H9 (cell line): ENCODE results near the gene ADAMTSL3. TPM values are rescaled to one million over a fixed set of nuclear protein-coding genes. Genes with fewer than 3 reads are reported as not detected.

Experiments
- DNase-seq: peaks from one replicate; pipeline ENCODE4 v3.0.0-alpha.2; 2017
- H2AFZ ChIP-seq: one replicate; pipeline ENCODE4 v1.6.1; 2013; ENCODE audit warnings: mild to moderate bottlenecking, low read length, control low read depth, moderate library complexity
- H2AK5ac ChIP-seq: 2 replicates; pipeline ENCODE4 v1.6.1; 2013; ENCODE audit warnings: low read length, control low read depth, mixed read lengths; ENCODE audit not compliant: insufficient read length
- H2BK120ac ChIP-seq: one replicate; pipeline ENCODE4 v1.6.1; 2013; ENCODE audit warnings: low read depth, mild to moderate bottlenecking, low read length, control low read depth, inconsistent platforms; ENCODE audit not compliant: poor library complexity, severe bottlenecking
- H2BK12ac ChIP-seq: 2 replicates; pipeline ENCODE4 v1.6.1; 2013; ENCODE audit warnings: low read length, control low read depth, mixed read lengths, low read depth; ENCODE audit not compliant: insufficient read length
- H2BK15ac ChIP-seq: 2 replicates; pipeline ENCODE4 v1.6.1; 2013; ENCODE audit warnings: low read depth, low read length, control low read depth
- H2BK20ac ChIP-seq: one replicate; pipeline ENCODE4 v1.6.1; 2013; ENCODE audit warnings: low read depth, mild to moderate bottlenecking, low read length, control low read depth, inconsistent platforms; ENCODE audit not compliant: poor library complexity, severe bottlenecking
- H2BK5ac ChIP-seq: 2 replicates; pipeline ENCODE4 v1.6.1; 2013; ENCODE audit warnings: low read length, control low read depth, mixed read lengths; ENCODE audit not compliant: insufficient read length
- H3K14ac ChIP-seq: 2 replicates; pipeline ENCODE4 v1.6.1; 2013; ENCODE audit warnings: low read length, control low read depth; ENCODE audit not compliant: insufficient read depth
- H3K18ac ChIP-seq: 2 replicates; pipeline ENCODE4 v1.6.1; 2013; ENCODE audit warnings: low read depth, mild to moderate bottlenecking, mixed read lengths, low read length, control low read depth; ENCODE audit not compliant: insufficient read length
- H3K23ac ChIP-seq: 2 replicates; pipeline ENCODE4 v1.6.1; 2013; ENCODE audit warnings: low read length, control low read depth, mixed read lengths, low read depth; ENCODE audit not compliant: insufficient read length
- H3K23me2 ChIP-seq: 2 replicates; pipeline ENCODE4 v1.6.1; 2013; ENCODE audit warnings: low read depth, mild to moderate bottlenecking, mixed read lengths, low read length, control low read depth; ENCODE audit not compliant: insufficient read length, poor library complexity, severe bottlenecking
- H3K27ac ChIP-seq: 2 replicates; pipeline ENCODE4 v1.5.1; 2013; ENCODE audit warnings: low read length, control low read depth, mixed read lengths, low read depth; ENCODE audit not compliant: insufficient read length
- H3K27me3 ChIP-seq: 2 replicates; pipeline ENCODE4 v1.6.1; 2013; ENCODE audit warnings: low read length, control low read depth, inconsistent platforms; ENCODE audit not compliant: insufficient read depth
- H3K4ac ChIP-seq: 2 replicates; pipeline ENCODE4 v1.6.1; 2013; ENCODE audit warnings: low read depth, mild to moderate bottlenecking, control low read depth, inconsistent platforms, low read length, moderate library complexity
- H3K4me1 ChIP-seq: 2 replicates; pipeline ENCODE4 v1.6.1; 2013; ENCODE audit warnings: low read length, control low read depth, inconsistent platforms; ENCODE audit not compliant: insufficient read depth
- H3K4me2 ChIP-seq: 2 replicates; pipeline ENCODE4 v1.6.1; 2013; ENCODE audit warnings: low read length, control low read depth, mixed read lengths; ENCODE audit not compliant: insufficient read length, insufficient read depth
- H3K56ac ChIP-seq: 2 replicates; pipeline ENCODE4 v1.6.1; 2013; ENCODE audit warnings: low read depth, mild to moderate bottlenecking, mixed read lengths, low read length, control low read depth; ENCODE audit not compliant: insufficient read length
- H3K79me1 ChIP-seq: 2 replicates; pipeline ENCODE4 v1.6.1; 2013; ENCODE audit warnings: low read depth, mild to moderate bottlenecking, moderate library complexity, low read length, control low read depth, inconsistent platforms; ENCODE audit not compliant: insufficient read depth, poor library complexity, severe bottlenecking
- H3K79me2 ChIP-seq: 2 replicates; pipeline ENCODE4 v1.6.1; 2013; ENCODE audit warnings: low read length, control low read depth, inconsistent platforms; ENCODE audit not compliant: insufficient read depth
- H3K9ac ChIP-seq: 2 replicates; pipeline ENCODE4 v1.6.1; 2013; ENCODE audit warnings: low read length, control low read depth, mixed read lengths; ENCODE audit not compliant: insufficient read length; ENCODE audit errors: extremely low read depth
- H3K9me3 ChIP-seq: one replicate; pipeline ENCODE4 v1.6.1; 2013; ENCODE audit warnings: low read depth, low read length, inconsistent platforms; ENCODE audit not compliant: control insufficient read depth
- H3T11ph ChIP-seq: one replicate; pipeline ENCODE4 v1.6.1; 2013; ENCODE audit warnings: mild to moderate bottlenecking, low read length, control low read depth, inconsistent platforms
- H4K20me1 ChIP-seq: one replicate; pipeline ENCODE4 v1.6.1; 2013; ENCODE audit not compliant: control insufficient read depth, insufficient read length, insufficient read depth
- H4K5ac ChIP-seq: 2 replicates; pipeline ENCODE4 v1.6.1; 2013; ENCODE audit warnings: low read depth, mild to moderate bottlenecking, mixed read lengths, low read length, control low read depth; ENCODE audit not compliant: insufficient read length
- H4K8ac ChIP-seq: replicated peaks from 2 replicates; pipeline ENCODE4 v1.6.1; 2013; ENCODE audit warnings: low read length, control low read depth, mixed read lengths, low read depth; ENCODE audit not compliant: insufficient read length
- H4K91ac ChIP-seq: 2 replicates; pipeline ENCODE4 v1.6.1; 2013; ENCODE audit warnings: low read depth, mild to moderate bottlenecking, moderate library complexity, mixed read lengths, low read length, control low read depth; ENCODE audit not compliant: insufficient read length
- H3K27ac Mint-ChIP-seq, 3 experiments: 2 replicates in 2 of 3; 3 replicates in 1 of 3; pipeline ENCODE4 v1.8.0; 2020 to 2021; ENCODE audit warnings: mixed read lengths in 3 of 3, mild to moderate bottlenecking in 1 of 3, moderate library complexity in 1 of 3
- H3K27me3 Mint-ChIP-seq: 2 replicates; pipeline ENCODE4 v1.8.0; 2021; ENCODE audit warnings: low read depth, mild to moderate bottlenecking, moderate library complexity, mixed read lengths
- H3K36me3 Mint-ChIP-seq, 3 experiments: 2 replicates in 2 of 3; 3 replicates in 1 of 3; pipeline ENCODE4 v1.8.0; 2020 to 2021; ENCODE audit warnings: low read depth in 3 of 3, mixed read lengths in 3 of 3; ENCODE audit not compliant: insufficient read depth in 1 of 3
- H3K4me1 Mint-ChIP-seq, 2 experiments: 2 replicates each; pipeline ENCODE4 v1.8.0; 2020; ENCODE audit warnings: mixed read lengths in 2 of 2
- H3K4me3 Mint-ChIP-seq, 2 experiments: 2 replicates in 1 of 2; 3 replicates in 1 of 2; pipeline ENCODE4 v1.8.0; 2020 to 2021; ENCODE audit warnings: mild to moderate bottlenecking in 2 of 2, mixed read lengths in 2 of 2, moderate library complexity in 1 of 2
- H3K9me3 Mint-ChIP-seq, 2 experiments: 2 replicates in 1 of 2; 3 replicates in 1 of 2; pipeline ENCODE4 v1.8.0; 2020; ENCODE audit warnings: mild to moderate bottlenecking in 2 of 2, mixed read lengths in 2 of 2, moderate library complexity in 1 of 2
- CTCF ChIP-seq: fragments of 200-600 bp; sonication (generic); conservative IDR thresholded peaks from 3 replicates; pipeline ENCODE4 v1.8.0; 2021; ENCODE audit warnings: antibody characterized with exemption, mild to moderate bottlenecking
- WGBS: extraction: QIAGEN DNeasy Blood & Tissue Kit; methylation state at CpG from one replicate; pipeline ENCODE4 v1.1.7; 2013; ENCODE audit warnings: missing lambda C conversion rate, low lambda C conversion rate, mixed read lengths; ENCODE audit not compliant: insufficient read length; ENCODE audit errors: extremely low coverage; 5-methylcytosine and 5-hydroxymethylcytosine counted together
- total RNA-seq: library from RNA; stranded (reverse); gene quantifications from 2 replicates; pipeline ENCODE4 v1.2.1, GENCODE V29; 2021

ADAMTSL3 gene
- total RNA-seq, 1 experiment from 2014 or later = 0.39 TPM

GRCh38 chr15:83616840-83617239 is 37.1 kb upstream of the ADAMTSL3 start:
- no peak overlapping the region for H2AK5ac ChIP-seq

More at GRCh38 chr15:83616840-83617239, 37.1 kb upstream of the ADAMTSL3 start:
- Histone ChIP-seq H3K9ac (no peak overlapping the region), H4K91ac (no peak overlapping the region), H3K27ac (no peak overlapping the region), H4K20me1 (no peaks in the 10 kb centered on the region), H3K79me2 (no peaks in the 10 kb centered on the region), H3T11ph (no peak overlapping the region), H3K14ac (no peak overlapping the region), H2BK12ac (no peak overlapping the region), H2AFZ (no peak overlapping the region), H4K8ac (no peak overlapping the region), H3K4me2 (no peak overlapping the region), H3K4me1 (no peaks in the 10 kb centered on the region), H3K56ac (no peak overlapping the region), H4K5ac (no peak overlapping the region), H2BK120ac (no peak overlapping the region), H3K79me1 (no peaks in the 10 kb centered on the region), H3K9me3 (no peaks in the 10 kb centered on the region), H2BK5ac (no peak overlapping the region), H2BK20ac (no peak overlapping the region), H3K23me2 (no peaks in the 10 kb centered on the region), H3K27me3 (no peaks in the 10 kb centered on the region), H3K18ac (no peak overlapping the region), H3K4ac (no peak overlapping the region), H2BK15ac (no peak overlapping the region), H3K23ac (no peak overlapping the region)
- Mint-ChIP-seq H3K4me3 (no peak overlapping the region), H3K27me3 (no peaks in the 10 kb centered on the region), H3K9me3 (no peaks in the 10 kb centered on the region), H3K4me1 (no peaks in the 10 kb centered on the region), H3K27ac (0 out of 7 replicates have a peak overlapping the region, but pooled peaks of 1 of the 3 experiments have one; percentile 54), H3K36me3 (peaks cover 0 to 6% (median 2%) of the 10 kb centered on the region in 3 experiments; a peak in 1 of 7 replicates)
- no peak for DNase-seq
- WGBS = no CpG with 5 or more reads among the region's 1 CpG
- no peak for TF ChIP-seq CTCF
